GM12873 (cell line): Measurements from ENCODE around the gene BICRAL.

Source experiments
- CTCF ChIP-seq: IDR thresholded peaks from 2 replicates; pipeline ENCODE4 v1.5.1; 2012; ENCODE audit warnings: low read depth, mild to moderate bottlenecking, moderate library complexity, low read length, control low read depth; ENCODE audit not compliant: insufficient read depth; ENCODE audit errors: missing control alignments

BICRAL gene

GRCh38 chr6:42821341-42821668 lies 39.5 kb downstream of the BICRAL start:
- no peak for TF ChIP-seq CTCF

- no peak for TF ChIP-seq CTCF
Observed at GRCh38 chr6:42821846-42822245, 40.0 kb downstream of the BICRAL start.

- no peak for TF ChIP-seq CTCF
Observed at GRCh38 chr6:42829561-42830092, 47.8 kb downstream of the BICRAL start.

GRCh38 chr6:42831237-42831636 lies 49.4 kb downstream of the BICRAL start:
- no peak for TF ChIP-seq CTCF

GRCh38 chr6:42834056-42834455 lies 52.2 kb downstream of the BICRAL start:
- no peak for TF ChIP-seq CTCF

GRCh38 chr6:42841844-42842584 lies 60.2 kb downstream of the BICRAL start:
- TF ChIP-seq CTCF: no peak

GRCh38 chr6:42845327-42845694 lies 63.5 kb downstream of the BICRAL start:
- TF ChIP-seq CTCF: no peak
